ENCODE data around the gene DHH.

- TF ChIP-seq USF2 (IDR thresholded peaks at IDR 0.05; ENCODE audit: borderline replicate concordance, low read depth, low read length) (no peak), JUND (IDR thresholded peaks at IDR 0.05) (no peak), MXI1 (IDR thresholded peaks at IDR 0.05; ENCODE audit: low read depth, low read length) (no peak), EZH2phosphoT487 (IDR thresholded peaks at IDR 0.05; ENCODE audit: borderline replicate concordance, low read depth) (no peak), POLR2AphosphoS5 (IDR thresholded peaks at IDR 0.05; ENCODE audit: low read depth, low read length) (no peak), CTCF (IDR thresholded peaks at IDR 0.05) (no peak), MAX (IDR thresholded peaks at IDR 0.05; ENCODE audit: low read depth) (no peak)
Measured at GRCh38 chr12:49043241-49043640, 51.4 kb downstream of the DHH start.

All from SK-N-SH (cell line).